Activated naive CD4-positive, alpha-beta T cell (primary cell): Measurements from ENCODE around the gene ATP8A2.

Experiments used
- DNase-seq, 4 experiments: peaks; one replicate each; lab custom pipeline; 2025; lab: John Stamatoyannopoulos, UW

The ATP8A2 gene

DNA sequence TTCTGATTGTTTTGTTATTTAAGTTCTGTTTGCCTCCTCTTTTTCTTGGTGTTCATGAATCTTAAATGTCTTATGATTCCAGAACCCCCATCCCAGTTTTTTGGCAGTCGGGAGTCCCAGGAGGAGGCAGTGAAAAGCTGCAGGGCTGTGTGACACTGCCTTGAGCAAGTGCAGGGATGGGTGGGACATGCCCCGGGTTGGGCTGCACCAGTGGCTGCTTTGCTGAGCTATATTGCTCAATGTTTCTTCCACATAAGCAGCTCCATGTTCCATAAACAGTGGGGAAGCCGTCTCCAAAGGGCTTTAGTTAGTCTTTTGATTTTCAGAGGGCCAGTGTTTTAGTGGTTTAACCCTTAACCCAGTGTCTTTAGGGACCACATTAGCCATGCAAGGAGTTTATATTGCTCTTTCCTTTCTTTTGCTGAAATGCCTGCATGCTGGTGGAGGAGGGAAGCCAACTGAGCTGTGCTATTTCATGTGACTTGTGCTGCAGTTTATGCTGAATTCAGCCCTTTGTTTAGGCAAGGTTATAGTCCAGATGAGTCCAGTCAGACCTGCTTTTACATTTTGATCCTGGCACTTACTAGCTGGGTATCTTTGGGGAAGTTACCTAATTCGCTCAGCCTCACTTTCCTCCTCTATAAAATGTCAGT, 13.1 kb downstream of the ATP8A2 start:
- no peak for DNase-seq

- no peak for DNase-seq
Observed at GRCh38 chr13:25391932-25392331, 20.2 kb downstream of the ATP8A2 start.

- DNase-seq = no peak
Observed at GRCh38 chr13:25394402-25395060, 22.8 kb downstream of the ATP8A2 start.

GRCh38 chr13:25397763-25398162, 26.0 kb downstream of the ATP8A2 start:
- DNase-seq = no peak

- no peak for DNase-seq
Observed at GRCh38 chr13:25400925-25401324, 29.2 kb downstream of the ATP8A2 start.

- no peak for DNase-seq
Observed at GRCh38 chr13:25401958-25402357, 30.2 kb downstream of the ATP8A2 start.

- DNase-seq = no peak
Observed at GRCh38 chr13:25406377-25406776, 34.6 kb downstream of the ATP8A2 start.

- DNase-seq = no peak
Observed at GRCh38 chr13:25409938-25410337, 38.2 kb downstream of the ATP8A2 start.

DNA sequence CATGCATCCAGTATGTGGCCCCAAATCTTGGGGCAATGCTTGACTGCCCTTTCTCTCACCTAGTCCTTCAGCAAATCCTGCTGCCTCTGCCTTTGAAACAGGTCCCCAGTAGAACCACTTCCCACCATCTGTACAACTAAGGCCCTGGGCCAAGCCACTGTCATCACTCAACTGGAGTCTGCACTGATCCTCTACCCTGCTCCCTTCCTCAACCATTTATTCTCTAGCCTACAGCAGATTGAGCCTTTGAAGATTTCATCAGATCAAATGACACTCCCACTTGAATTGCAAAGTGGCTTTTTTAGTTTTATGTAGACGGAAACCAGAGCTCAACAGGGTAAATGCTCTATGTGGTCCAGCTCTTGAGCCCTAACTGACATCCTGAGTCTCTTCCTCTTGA, 43.5 kb downstream of the ATP8A2 start:
- DNase-seq = no peak

DNA sequence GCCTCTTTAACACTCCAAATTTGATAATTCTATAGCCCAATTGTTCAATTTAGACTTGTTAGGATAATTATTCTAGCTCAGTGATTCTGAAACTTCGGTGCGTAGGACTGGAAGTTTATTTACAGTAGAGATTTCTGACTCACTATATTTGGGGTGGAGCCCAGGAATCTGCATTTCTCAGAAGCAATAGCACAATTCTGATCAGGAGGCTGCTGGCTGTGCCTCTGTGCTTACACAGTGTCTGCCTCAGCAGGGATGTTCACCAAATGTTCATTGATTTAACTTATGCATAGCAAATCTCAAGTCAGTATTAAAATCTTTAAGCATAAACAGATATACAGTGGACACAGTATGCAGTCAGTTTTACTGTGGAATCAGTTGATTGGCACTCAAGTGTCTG, 45.8 kb downstream of the ATP8A2 start:
- DNase-seq = no peak

DNA sequence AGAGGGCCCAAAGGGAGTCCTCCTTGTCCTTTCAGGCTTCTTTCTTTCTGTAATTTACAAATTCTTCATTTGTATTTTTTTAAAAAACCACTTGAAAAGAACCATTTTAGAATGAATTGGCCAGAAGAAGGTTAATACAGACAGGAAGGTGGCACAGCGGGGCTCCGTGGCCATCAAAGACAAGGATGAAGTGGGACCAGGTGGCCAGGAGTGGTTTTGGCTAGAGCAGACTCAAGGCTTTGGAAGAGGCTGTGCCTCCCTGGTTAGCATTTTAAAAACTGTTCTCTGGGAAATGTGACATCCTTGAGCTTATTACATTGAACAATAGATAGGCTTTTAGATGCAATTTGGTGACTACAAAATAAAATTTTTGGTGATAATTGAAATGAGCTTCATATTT, 48.4 kb downstream of the ATP8A2 start:
- no peak for DNase-seq

- no peak for DNase-seq
Observed at GRCh38 chr13:25421612-25422011, 49.8 kb downstream of the ATP8A2 start.

DNA sequence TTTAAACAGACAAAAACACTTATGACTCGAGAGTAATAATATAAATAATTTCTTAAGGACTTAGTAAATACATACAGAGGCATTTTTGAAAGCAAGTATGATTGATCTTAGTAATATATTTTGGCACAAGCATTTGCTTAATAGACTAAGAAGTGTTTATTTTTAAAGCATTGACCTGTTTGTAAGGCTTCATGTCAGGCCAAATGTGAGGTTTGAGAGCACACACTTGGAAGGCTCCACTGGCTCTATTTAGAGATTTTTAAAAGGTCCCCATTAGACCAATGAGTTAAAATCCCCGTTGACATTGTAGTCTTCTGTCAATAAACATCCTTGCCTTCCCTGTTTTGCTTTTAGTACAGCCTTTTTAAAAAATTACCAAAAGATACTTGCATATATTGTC, 50.4 kb downstream of the ATP8A2 start:
- no peak for DNase-seq

GRCh38 chr13:25423831-25424230, 52.1 kb downstream of the ATP8A2 start:
- no peak for DNase-seq

GRCh38 chr13:25429466-25429865, 57.7 kb downstream of the ATP8A2 start:
- DNase-seq = no peak

GRCh38 chr13:25432691-25433090, 60.9 kb downstream of the ATP8A2 start:
- no peak for DNase-seq

GRCh38 chr13:25440061-25440460, 68.3 kb downstream of the ATP8A2 start:
- no peak for DNase-seq

DNA sequence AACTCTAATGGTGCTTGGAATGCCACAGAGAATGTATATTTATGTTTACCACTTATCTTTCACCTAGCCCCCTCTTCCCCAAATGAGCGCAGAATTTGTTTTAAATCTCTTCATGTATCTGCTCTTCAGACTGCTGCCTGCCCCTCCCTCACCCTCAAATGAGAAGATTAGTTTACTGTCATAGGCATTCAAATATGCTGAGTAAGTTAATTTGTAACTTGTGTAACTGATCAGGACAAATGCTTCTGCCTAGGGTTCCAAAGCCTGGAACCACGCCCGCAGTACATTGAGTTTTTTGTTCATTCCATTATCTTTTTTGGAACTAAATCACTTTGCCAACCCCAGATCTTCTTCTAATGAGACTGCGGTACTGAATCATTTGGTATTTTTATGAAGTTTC, 74.5 kb downstream of the ATP8A2 start:
- no peak for DNase-seq

GRCh38 chr13:25447396-25447795, 75.6 kb downstream of the ATP8A2 start:
- DNase-seq = no peak

- no peak for DNase-seq
Observed at GRCh38 chr13:25453850-25454365, 82.1 kb downstream of the ATP8A2 start.

DNA sequence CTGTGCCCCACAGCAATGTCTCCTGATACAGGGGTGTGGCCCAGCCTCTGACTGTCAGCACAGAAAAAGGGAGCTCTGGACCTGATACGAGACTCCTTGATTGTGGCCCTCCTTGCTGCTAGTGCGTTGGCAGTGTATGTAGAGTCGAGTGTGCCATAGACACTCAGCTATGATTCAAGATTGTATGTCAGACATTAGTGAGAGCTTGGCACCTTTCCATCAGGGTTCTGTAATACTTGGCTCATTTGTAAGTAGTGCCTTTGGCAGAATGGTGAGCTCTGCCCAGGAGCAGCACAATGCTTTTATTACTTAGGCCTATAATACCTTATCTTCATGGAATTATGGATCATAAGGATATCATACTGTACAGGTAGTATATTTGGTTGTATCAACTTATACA, 83.4 kb downstream of the ATP8A2 start:
- DNase-seq = no peak

DNA sequence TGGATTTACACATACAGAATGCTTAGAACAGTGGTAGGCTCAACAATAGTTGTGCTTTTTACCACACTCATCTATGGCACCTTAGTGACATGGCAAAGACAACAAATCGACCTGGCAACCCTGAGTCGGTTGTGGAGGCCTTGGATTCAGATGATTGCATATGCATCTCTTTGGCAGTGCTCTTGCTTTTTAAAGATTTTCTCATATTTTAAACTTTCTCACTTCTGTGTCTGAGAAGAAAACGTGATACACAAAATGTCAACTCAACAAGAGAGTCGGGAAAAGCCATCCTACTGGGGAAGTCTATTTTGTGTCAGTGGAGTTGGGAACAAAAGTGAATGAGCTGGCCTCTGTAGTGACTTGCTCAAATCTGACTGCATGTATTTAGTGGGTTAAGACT, 85.8 kb downstream of the ATP8A2 start:
- no peak for DNase-seq

DNA sequence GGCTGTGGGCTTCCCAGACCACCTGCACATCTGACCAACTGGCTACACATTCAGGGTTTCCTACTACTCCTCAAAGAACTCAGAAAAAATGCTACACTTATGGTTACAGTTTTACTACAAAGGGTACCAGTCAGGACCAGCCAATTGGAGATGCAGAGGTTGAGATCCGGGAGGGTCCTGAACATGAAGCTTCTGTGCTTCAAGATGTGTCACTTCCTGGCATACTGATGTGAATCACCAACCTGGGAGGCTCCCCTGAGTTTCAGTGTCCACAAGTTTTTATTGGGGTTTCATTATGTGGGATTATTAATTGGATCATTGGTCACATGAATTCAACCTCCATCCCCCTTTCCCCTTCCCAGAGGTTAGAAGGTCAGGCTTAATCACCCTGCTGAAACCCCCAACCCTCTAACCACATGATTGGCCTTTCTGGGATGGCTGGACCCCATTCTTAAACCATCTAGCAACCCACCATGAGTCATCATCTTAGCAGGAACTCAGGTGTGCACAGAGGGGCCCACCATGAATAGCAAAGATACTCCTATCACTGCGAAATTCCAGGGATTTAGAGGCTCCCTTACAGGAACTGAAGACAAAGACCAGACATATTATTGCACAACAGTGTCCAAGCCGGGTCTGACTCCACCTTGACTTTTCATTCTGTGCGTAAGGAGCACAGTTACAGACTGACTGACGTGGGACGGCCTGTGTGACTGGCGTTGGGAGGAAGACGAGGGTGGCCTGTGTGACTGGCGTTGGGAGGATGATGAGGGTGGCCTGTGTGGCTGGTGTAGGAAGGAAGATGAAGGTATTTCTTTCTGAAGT, 90.7 kb downstream of the ATP8A2 start:
- no peak for DNase-seq
